Muscle of back (tissue), 11 donors: ENCODE data around the gene PPM1G. TPM values are rescaled to one million over a fixed set of nuclear protein-coding genes. Genes with fewer than 3 reads are reported as not detected.

ENCODE experiments used
- DNase-seq, 3 donors: peaks; one replicate each; pipeline versions ENCODE4 v3.0.0 to v3.0.0-alpha.2; 2013
- polyA plus RNA-seq, 10 donors: library from polyadenylated mRNA; unstranded; fragments of 120-200 nt; gene quantifications; one replicate each; pipeline ENCODE4 v1.2.1, GENCODE V29; 2013; ENCODE audit not compliant: insufficient read length in 10 of 10

The PPM1G gene
- polyA plus RNA-seq, 10 donors = 49.3 to 64.6 (median 56.7) TPM

- DNase-seq = no peak
Measured at GRCh38 chr2:27347641-27348040, 61.8 kb downstream of the PPM1G start.

DNA sequence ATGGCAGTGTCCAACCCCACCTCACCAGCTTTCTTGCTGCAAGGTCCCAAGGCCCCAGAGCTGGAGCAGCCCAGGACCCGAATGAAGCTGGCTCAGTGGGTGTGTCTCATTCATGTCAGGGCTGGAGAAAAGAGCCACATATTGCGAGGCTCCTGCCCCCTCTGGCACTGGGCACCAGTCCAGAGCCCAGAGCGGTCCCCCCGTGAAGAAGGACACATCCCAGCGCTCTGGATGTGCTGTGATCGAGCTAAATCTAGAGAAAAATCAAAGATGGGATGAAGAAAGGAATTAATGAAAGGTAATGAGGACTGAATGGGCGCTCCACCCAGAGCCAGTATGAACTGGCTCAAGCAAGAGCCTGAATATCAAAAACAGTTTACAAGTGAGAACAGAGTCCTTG is 73.2 kb downstream of the PPM1G start:
- DNase-seq = no peak

GRCh38 chr2:27335311-27335710 is 74.1 kb downstream of the PPM1G start:
- no peak for DNase-seq

Other genes starting within 250 kb of the PPM1G start
- 100 to 1,000 TPM in 3 of 10 donors, 10 to 100 TPM in 7; 89.7 to 104 (median 97.5) TPM for gene ATRAID, start 197.6 kb downstream of the PPM1G start, polyA plus RNA-seq
- gene SLC5A6, start 197.3 kb downstream of the PPM1G start, polyA plus RNA-seq = 10 to 100 TPM; 13.4 to 25.8 (median 18.6) TPM
- 10 to 100 TPM; 17.6 to 39.5 (median 28.7) TPM for gene CAD, start 192.2 kb downstream of the PPM1G start, polyA plus RNA-seq
- 1 to 10 TPM in 1 of 10 donors, under 1 TPM in 9; 0.24 to 1.2 (median 0.46) TPM for gene SLC30A3, start 146.5 kb downstream of the PPM1G start, polyA plus RNA-seq
- gene DNAJC5G, start 134.2 kb downstream of the PPM1G start, polyA plus RNA-seq = under 1 TPM in 3 of 10 donors, not detected in 7; 0.12 to 0.39 (median 0.26) TPM
- gene TRIM54, start 127.2 kb downstream of the PPM1G start, polyA plus RNA-seq = 100 to 1,000 TPM in 1 of 10 donors, 10 to 100 TPM in 9; 32.9 to 106 (median 73.2) TPM
- gene UCN, start 101.1 kb downstream of the PPM1G start, polyA plus RNA-seq = 1 to 10 TPM in 7 of 10 donors, under 1 TPM in 3; 0.44 to 2.1 (median 1.2) TPM
- gene MPV17, start 86.5 kb downstream of the PPM1G start, polyA plus RNA-seq = 10 to 100 TPM; 39.0 to 68.5 (median 47.1) TPM
- 10 to 100 TPM; 24.0 to 44.3 (median 32.1) TPM for gene GTF3C2, start 52.8 kb downstream of the PPM1G start, polyA plus RNA-seq
- 10 to 100 TPM; 27.4 to 37.7 (median 32.9) TPM for gene EIF2B4, start 39.3 kb downstream of the PPM1G start, polyA plus RNA-seq
- 10 to 100 TPM; 61.3 to 88.8 (median 74.0) TPM for gene SNX17, start 39.0 kb downstream of the PPM1G start, polyA plus RNA-seq
- 10 to 100 TPM in 8 of 10 donors, 1 to 10 TPM in 2; 7.7 to 14.4 (median 11.6) TPM for gene ZNF513, start 28.9 kb downstream of the PPM1G start, polyA plus RNA-seq
- 100 to 1,000 TPM; 106 to 133 (median 118) TPM for gene NRBP1, start 19.0 kb upstream of the PPM1G start, polyA plus RNA-seq
- 1 to 10 TPM; 1.3 to 4.5 (median 2.3) TPM for gene KRTCAP3, start 32.8 kb upstream of the PPM1G start, polyA plus RNA-seq
- gene IFT172, start 80.2 kb upstream of the PPM1G start, polyA plus RNA-seq = 10 to 100 TPM; 12.0 to 34.0 (median 18.4) TPM
- gene FNDC4, start 85.6 kb upstream of the PPM1G start, polyA plus RNA-seq = 10 to 100 TPM in 2 of 10 donors, 1 to 10 TPM in 8; 6.3 to 13.6 (median 8.1) TPM
- gene GCKR, start 87.2 kb upstream of the PPM1G start, polyA plus RNA-seq = under 1 TPM in 2 of 10 donors, not detected in 8; 0.05 to 0.29 TPM
- 10 to 100 TPM; 37.1 to 50.7 (median 42.8) TPM for gene ZNF512, start 173.5 kb upstream of the PPM1G start, polyA plus RNA-seq
- gene CCDC121, start 219.4 kb upstream of the PPM1G start, polyA plus RNA-seq = 1 to 10 TPM; 5.9 to 7.3 (median 6.7) TPM
- 10 to 100 TPM; 29.2 to 39.6 (median 35.2) TPM for gene GPN1, start 219.5 kb upstream of the PPM1G start, polyA plus RNA-seq